Limb (tissue), 2 donors: ENCODE data around the gene CPXM2.

Source experiments
- DNase-seq, 2 donors: peaks; one replicate each; pipeline ENCODE4 v3.0.0-alpha.2; 2016; ENCODE audit errors: extremely low spot score in 2 of 2

The CPXM2 gene

GRCh38 chr10:123870260-123870659 is 21.3 kb downstream of the CPXM2 start:
- no peak for DNase-seq

- no peak for DNase-seq
Observed at GRCh38 chr10:123869020-123869414, 22.6 kb downstream of the CPXM2 start.

- DNase-seq: no peak
Observed at GRCh38 chr10:123868038-123869019, 23.3 kb downstream of the CPXM2 start.

GRCh38 chr10:123865880-123866279 is 25.7 kb downstream of the CPXM2 start:
- no peak for DNase-seq

GRCh38 chr10:123865350-123865749 is 26.3 kb downstream of the CPXM2 start:
- no peak for DNase-seq

- DNase-seq: no peak
Observed at GRCh38 chr10:123864923-123865322, 26.7 kb downstream of the CPXM2 start.

- DNase-seq: no peak
Observed at GRCh38 chr10:123863721-123864482, 27.7 kb downstream of the CPXM2 start.

GRCh38 chr10:123863183-123863575 is 28.4 kb downstream of the CPXM2 start:
- no peak for DNase-seq

GRCh38 chr10:123862421-123863182 is 29.0 kb downstream of the CPXM2 start:
- DNase-seq: no peak

- no peak for DNase-seq
Observed at GRCh38 chr10:123860856-123861255, 30.8 kb downstream of the CPXM2 start.

- DNase-seq: no peak
Observed at GRCh38 chr10:123860209-123860608, 31.4 kb downstream of the CPXM2 start.

GRCh38 chr10:123859653-123860050 is 32.0 kb downstream of the CPXM2 start:
- DNase-seq: no peak

- DNase-seq: no peak
Observed at GRCh38 chr10:123858907-123859652, 32.5 kb downstream of the CPXM2 start.

GRCh38 chr10:123858077-123858681 is 33.4 kb downstream of the CPXM2 start:
- DNase-seq: peak in 1 of 2 donors; percentile 23

GRCh38 chr10:123857616-123858015 is 34.0 kb downstream of the CPXM2 start:
- no peak for DNase-seq

GRCh38 chr10:123855008-123855684 is 36.5 kb downstream of the CPXM2 start:
- peak in 1 of 2 donors; percentile 18 for DNase-seq

GRCh38 chr10:123854498-123854897 is 37.1 kb downstream of the CPXM2 start:
- DNase-seq: no peak

GRCh38 chr10:123854003-123854402 is 37.6 kb downstream of the CPXM2 start:
- DNase-seq: no peak

GRCh38 chr10:123852411-123852951 is 39.1 kb downstream of the CPXM2 start:
- DNase-seq: no peak
